ENCODE measurements around the gene AHCTF1.
"Not testable (repeated sequence)": the region's sequence is repeated elsewhere in the genome, so short reads cannot be mapped to it uniquely, and the experiment has no call there.

The AHCTF1 gene

DNA sequence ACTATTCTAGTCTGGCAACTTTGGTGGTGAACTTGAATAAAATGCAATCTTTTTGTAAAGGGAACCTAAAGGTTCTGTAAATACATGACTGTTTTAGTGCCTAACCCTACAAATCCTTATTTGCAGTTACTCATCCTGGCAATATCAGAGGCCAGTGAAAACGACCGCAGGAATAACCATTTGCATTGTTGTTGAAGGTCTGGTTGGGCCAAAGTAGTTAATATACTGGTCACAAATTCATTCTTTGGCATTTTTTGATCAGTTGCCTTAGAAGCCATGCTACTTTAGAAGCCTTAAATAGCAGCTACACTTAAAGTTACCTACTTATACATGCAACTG lies 93.7 kb downstream of the AHCTF1 start:
- no peak for DNase-seq (ENCODE audit: low read depth, low spot score)

GRCh38 chr1:246837418-246838117 lies 94.2 kb downstream of the AHCTF1 start:
- no peak for DNase-seq (ENCODE audit: low read depth, low spot score)

GRCh38 chr1:246836209-246836966 lies 95.4 kb downstream of the AHCTF1 start:
- no peak for DNase-seq (ENCODE audit: low read depth, low spot score)

DNA sequence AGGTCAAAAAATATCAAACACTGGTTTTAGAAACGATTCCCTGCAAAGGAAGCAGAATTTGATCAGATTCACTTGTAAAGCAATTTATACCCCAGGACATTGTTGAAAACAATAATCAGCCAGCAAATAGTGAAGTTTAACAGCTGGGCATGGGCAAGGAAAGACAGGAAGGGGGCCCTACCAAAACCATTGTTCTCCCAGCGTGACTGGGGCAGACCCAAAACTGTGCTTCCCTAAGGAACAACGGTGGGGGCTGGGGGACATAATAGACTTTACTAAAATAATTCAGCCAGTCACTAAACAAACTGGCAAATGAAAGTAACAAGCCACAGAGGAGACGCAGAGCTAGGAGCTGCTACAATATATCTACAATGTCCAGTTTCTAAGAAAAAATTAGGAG lies 100.2 kb downstream of the AHCTF1 start:
- DNase-seq (ENCODE audit: low read depth, low spot score): no peak

DNA sequence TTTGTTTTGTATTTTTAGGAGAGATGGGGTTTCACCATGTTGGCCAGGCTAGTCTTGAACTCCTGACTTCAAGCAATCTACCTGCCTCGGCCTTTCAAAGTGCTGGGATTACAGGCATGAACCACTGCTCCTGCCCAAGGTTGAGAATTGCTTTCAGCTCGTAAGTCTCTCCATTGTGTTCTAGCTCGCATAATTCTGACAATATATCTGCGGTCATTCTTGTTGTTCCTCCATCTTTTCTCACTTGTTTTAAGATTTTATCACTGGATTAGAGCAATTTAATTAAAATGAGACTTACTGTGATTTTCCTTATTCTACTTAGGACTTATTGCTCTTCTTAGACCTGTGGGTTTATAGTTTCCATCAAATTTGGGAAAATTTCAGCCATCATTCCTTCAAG lies 102.9 kb downstream of the AHCTF1 start:
- no peak for DNase-seq (ENCODE audit: low read depth, low spot score)

DNA sequence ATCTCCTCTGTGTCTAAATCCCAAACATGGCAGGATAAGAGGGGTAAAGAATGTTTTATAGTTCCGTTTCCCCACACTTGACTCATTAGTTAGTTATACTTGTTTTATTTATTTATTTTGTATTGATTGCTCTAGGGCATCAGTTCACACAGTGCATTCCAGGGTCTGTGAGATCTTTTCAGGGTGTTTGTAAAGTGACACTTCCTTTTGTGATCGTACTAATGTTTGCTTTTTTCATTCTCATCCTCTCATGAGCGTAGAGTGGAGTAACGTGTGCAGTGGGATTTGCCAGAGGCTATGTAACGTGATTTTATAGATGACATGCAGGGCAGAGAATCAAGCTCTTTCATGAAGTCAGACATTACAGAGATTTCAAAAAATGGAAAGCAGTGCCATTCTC lies 104.4 kb downstream of the AHCTF1 start:
- DNase-seq (ENCODE audit: low read depth, low spot score): no peak

- DNase-seq (ENCODE audit: low read depth, low spot score): no peak
These were observed 106.1 kb downstream of the AHCTF1 start for GRCh38 chr1:246825557-246826175.

DNA sequence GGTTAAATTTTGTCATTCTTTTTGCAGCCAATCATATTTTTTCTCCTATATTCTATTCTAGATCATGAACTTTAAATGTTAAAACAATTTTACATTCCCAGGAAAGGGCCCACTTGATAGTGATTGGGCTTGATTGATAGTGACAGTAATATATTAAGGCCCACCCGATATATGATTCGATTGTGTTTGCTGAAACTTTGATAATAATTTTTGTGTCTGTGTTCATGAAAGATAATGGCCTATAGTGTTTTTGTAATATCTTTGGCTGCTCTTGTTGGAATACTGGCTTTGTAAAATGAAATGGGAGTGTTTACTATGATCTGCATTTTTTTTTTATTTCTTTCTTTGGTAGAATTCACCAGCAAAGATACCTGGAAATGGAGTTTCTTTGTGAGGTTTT lies 107.2 kb downstream of the AHCTF1 start:
- DNase-seq (ENCODE audit: low read depth, low spot score): no peak

GRCh38 chr1:246822154-246822553 lies 109.6 kb downstream of the AHCTF1 start:
- DNase-seq (ENCODE audit: low read depth, low spot score): not testable (repeated sequence)

- DNase-seq (ENCODE audit: low read depth, low spot score): no peak
These were observed 111.1 kb downstream of the AHCTF1 start for GRCh38 chr1:246820666-246821065.

DNA sequence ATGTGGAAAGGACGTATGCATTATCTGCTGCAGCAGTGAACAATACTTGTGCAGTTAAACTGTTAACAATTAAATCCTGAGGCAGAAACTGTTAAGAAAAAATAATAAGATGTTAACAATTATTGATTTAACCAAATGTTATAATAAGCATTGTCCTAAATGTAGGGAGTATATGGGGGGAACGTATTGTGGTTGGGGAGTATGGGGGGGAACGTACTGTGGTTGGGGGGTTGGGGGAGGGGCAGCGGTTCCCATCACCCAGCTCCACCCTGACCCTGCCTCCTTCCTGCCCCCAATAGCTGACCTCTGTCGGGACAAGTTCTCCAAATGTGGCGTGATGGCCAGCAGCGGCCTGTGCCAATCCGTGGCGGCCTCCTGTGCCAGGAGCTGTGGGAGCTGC lies 114.0 kb downstream of the AHCTF1 start:
- DNase-seq (ENCODE audit: low read depth, low spot score): not testable (repeated sequence)

DNA sequence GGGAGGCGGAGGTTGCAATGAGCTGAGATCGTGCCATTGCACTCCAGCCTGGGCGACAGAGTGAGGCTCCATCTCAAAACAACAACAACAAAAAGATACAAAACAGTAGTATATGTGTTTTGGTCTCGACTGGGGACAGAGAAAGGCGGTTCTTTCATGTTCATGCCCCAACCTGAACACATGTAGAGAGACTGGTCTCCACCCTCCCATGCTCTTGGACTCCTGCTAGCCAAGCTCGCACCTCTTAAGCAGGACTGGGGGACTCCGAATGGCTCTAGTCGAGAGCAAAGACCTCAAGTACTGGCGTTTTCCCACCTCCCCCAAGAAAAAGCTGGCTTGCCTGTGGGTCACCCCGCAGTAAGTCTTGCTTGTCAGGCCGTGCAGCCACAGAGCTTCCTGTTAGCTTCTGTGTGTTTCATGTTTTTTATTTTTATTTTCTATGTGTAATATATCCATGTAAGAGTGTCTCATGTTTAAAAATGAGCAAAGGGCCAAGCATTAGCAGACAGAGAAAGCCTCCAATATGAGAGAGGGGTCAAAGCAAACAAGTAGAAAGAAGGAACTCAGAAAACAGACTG lies 116.0 kb downstream of the AHCTF1 start:
- DNase-seq (ENCODE audit: low read depth, low spot score): no peak

DNA sequence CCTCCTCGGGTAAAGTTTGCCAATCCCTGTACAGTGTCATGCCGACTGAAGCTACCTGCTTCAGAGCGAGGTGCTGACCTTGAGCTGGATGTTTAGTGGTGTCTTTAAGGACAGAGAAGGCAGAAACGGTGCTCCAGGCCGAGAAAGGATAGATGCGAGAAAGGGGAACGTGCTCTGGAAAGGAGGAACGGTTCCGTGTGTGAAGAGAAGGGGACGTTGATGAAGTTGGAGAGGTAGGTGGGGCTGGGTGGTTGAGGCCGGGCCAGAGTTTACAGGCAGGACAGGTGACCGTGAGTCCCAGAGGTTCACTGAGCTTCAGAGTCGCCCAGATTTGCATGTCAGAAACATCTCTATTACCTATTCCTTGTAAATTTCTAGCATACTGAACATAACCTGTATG lies 116.9 kb downstream of the AHCTF1 start:
- DNase-seq (ENCODE audit: low read depth, low spot score): no peak

- DNase-seq (ENCODE audit: low read depth, low spot score): not testable (repeated sequence)
These were observed 118.4 kb downstream of the AHCTF1 start for GRCh38 chr1:246813325-246813724.

- DNase-seq (ENCODE audit: low read depth, low spot score): no peak
These were observed 119.8 kb downstream of the AHCTF1 start for GRCh38 chr1:246811985-246812384.

DNA sequence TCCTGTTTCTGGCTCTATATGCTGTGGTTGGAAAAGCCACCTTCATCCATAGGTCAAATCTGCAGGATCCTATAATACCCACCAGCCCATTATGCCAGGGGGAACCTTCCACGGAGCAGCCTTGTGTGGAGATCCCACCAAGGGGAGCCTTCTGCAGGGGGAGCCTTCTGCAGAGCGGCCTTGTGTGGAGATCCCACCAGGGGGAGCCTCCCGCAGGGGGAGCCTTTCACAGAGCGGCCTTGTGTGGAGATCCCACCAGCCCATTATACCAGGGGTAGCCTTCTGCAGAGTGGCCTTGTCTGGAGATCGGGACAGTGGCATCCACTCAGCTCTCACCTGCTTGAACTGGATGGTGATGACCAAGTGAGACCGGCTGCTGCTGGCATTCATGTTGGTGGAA lies 122.3 kb downstream of the AHCTF1 start:
- no peak for DNase-seq (ENCODE audit: low read depth, low spot score)

DNA sequence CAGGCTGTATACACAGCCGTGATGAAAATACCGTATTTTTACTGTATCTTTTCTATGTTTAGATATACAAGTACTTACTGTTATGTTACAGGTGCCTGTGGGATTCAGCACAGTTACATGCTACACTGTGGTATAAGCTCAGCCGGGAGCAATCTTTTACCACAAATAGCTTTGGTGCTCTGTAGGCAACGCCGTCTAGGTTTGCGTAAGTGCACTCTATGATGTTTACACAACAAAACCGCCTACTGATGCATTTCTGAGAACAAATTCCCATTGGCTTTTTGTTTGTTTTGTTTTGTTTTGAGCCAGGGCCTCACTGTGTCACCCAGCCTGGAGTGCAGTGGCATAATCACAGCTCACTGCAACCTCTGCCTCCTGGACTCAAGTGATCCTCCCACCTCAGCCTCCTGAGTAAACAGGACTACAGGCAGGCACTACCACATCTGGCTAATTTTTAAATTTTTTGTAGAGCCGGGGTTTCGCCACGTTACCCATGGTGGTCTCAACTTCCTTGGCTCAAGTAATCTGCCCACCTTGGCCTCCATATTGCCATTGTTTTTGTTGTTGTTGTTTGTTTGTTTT lies 126.5 kb downstream of the AHCTF1 start:
- no peak for DNase-seq (ENCODE audit: low read depth, low spot score)

GRCh38 chr1:246803883-246804282 lies 127.9 kb downstream of the AHCTF1 start:
- no peak for DNase-seq (ENCODE audit: low read depth, low spot score)

GRCh38 chr1:246803373-246803772 lies 128.4 kb downstream of the AHCTF1 start:
- DNase-seq (ENCODE audit: low read depth, low spot score): no peak

GRCh38 chr1:246801241-246802020 lies 130.3 kb downstream of the AHCTF1 start:
- no peak for DNase-seq (ENCODE audit: low read depth, low spot score)

GRCh38 chr1:246800756-246801155 lies 131.0 kb downstream of the AHCTF1 start:
- DNase-seq (ENCODE audit: low read depth, low spot score): no peak
